ENCODE data around the gene ELK3. TPM values are rescaled to one million over a fixed set of nuclear protein-coding genes. Genes with fewer than 3 reads are reported as not detected.

Gene ELK3
- total and polyA plus RNA-seq, 4 donors = 13.6 to 73.8 (median 36.0) TPM

GRCh38 chr12:96201272-96202227, 7.4 kb downstream of the ELK3 start:
- ATAC-seq (ENCODE audit: low FRiP score) = no peak
- 95 to 98% methylated on average over 6 of the region's 6 CpGs for WGBS, 2 donors
- no peaks in the 10 kb centered on the region for H3K9me3 ChIP-seq (ENCODE audit: control insufficient read depth, low read length)
- H3K4me1 ChIP-seq (ENCODE audit: control insufficient read depth in 1 of 2, insufficient read depth in 2 of 2, low read length in 2 of 2) = peaks cover 0 to 4% of the 10 kb centered on the region in 2 donors
- H3K4me3 ChIP-seq (ENCODE audit: low read length in 2 of 2) = no peak overlapping the region
- H3K27ac ChIP-seq (ENCODE audit: low read depth in 1 of 2, low read length in 2 of 2) = no peak overlapping the region
- H3K36me3 ChIP-seq (ENCODE audit: control insufficient read depth in 1 of 2, insufficient read depth in 2 of 2, low read length in 1 of 2) = no peaks in the 10 kb centered on the region
- H3K27me3 ChIP-seq (ENCODE audit: control insufficient read depth in 1 of 2, insufficient read depth in 2 of 2, low read length in 1 of 2) = no peaks in the 10 kb centered on the region
- DNase-seq = no peak
- intact Hi-C loops (cut with DNase I) = no loop called here

GRCh38 chr12:96204381-96204780, 10.2 kb downstream of the ELK3 start:
- H3K36me3 ChIP-seq (ENCODE audit: control insufficient read depth in 1 of 2, insufficient read depth in 2 of 2, low read length in 1 of 2) = no peaks in the 10 kb centered on the region
- H3K4me3 ChIP-seq (ENCODE audit: low read length in 2 of 2) = no peak overlapping the region
- ATAC-seq (ENCODE audit: low FRiP score) (no peak), DNase-seq (no peak)
- no peak overlapping the region for H3K27ac ChIP-seq (ENCODE audit: low read depth in 1 of 2, low read length in 2 of 2)
- no peaks in the 10 kb centered on the region for H3K9me3 ChIP-seq (ENCODE audit: control insufficient read depth, low read length)
- peaks cover 0 to under 1% of the 10 kb centered on the region in 2 donors for H3K4me1 ChIP-seq (ENCODE audit: control insufficient read depth in 1 of 2, insufficient read depth in 2 of 2, low read length in 2 of 2)
- intact Hi-C loops (cut with DNase I) = no loop called here
- 87 to 88% methylated on average over 5 of the region's 5 CpGs for WGBS, 2 donors
- no peaks in the 10 kb centered on the region for H3K27me3 ChIP-seq (ENCODE audit: control insufficient read depth in 1 of 2, insufficient read depth in 2 of 2, low read length in 1 of 2)

- Histone ChIP-seq H3K4me1 (ENCODE audit: control insufficient read depth in 1 of 2, insufficient read depth in 2 of 2, low read length in 2 of 2) (no peaks in the 10 kb centered on the region), H3K4me3 (ENCODE audit: low read length in 2 of 2) (no peak overlapping the region), H3K27ac (ENCODE audit: low read depth in 1 of 2, low read length in 2 of 2) (no peak overlapping the region), H3K9me3 (ENCODE audit: control insufficient read depth, low read length) (no peaks in the 10 kb centered on the region), H3K36me3 (ENCODE audit: control insufficient read depth in 1 of 2, insufficient read depth in 2 of 2, low read length in 1 of 2) (no peaks in the 10 kb centered on the region), H3K27me3 (ENCODE audit: control insufficient read depth in 1 of 2, insufficient read depth in 2 of 2, low read length in 1 of 2) (no peaks in the 10 kb centered on the region)
- DNase-seq (no peak), ATAC-seq (ENCODE audit: low FRiP score) (no peak)
- intact Hi-C loops (cut with DNase I) = loop anchor here in 1 of 2 donors (5.0 kb wide), 1 partner anchor 196 kb away; the partner anchor contains the start of gene CDK17
- WGBS, 2 donors = 75 to 85% methylated on average over 3 of the region's 3 CpGs
These were observed 11.7 kb downstream of the ELK3 start for GRCh38 chr12:96205908-96206307.

DNA sequence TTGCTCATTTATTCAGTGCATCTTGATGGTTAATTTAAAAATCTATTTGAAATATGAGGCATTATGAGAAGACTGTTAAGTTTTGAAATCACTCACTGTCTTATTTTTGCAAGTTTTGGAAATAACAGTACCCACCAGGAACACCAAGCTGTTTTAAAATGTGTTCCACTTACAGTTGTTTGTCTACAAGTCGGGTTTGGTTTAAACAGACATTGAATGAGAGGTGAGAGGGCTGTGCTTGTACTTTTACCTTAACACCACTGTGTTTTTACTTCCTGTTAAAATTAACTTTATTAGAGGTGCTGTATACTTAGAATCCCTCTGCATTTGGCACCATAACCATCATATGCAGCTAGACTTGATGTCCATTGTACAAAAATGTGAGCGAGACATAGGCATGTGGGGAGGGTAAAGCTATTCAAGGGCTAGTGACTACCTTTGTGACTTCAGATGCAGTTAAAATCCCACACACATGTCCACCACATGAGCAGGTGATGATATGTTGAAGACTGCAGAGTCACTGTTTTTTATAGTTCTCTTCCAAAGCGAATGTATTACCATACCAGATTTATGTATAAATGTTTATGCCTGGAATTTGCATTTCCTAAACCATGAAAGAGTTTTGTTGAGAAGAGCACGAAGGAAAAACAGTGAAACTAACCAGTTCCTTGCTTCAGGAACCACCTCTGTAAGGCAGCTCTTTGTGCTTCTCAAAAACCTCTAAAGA, 12.9 kb downstream of the ELK3 start:
- ATAC-seq (ENCODE audit: low FRiP score) = no peak
- intact Hi-C loops (cut with DNase I) = loop anchor here in 1 of 2 donors (5.0 kb wide), 1 partner anchor 195 kb away; the partner anchor contains the start of gene CDK17
- no peaks in the 10 kb centered on the region for H3K4me1 ChIP-seq (ENCODE audit: control insufficient read depth in 1 of 2, insufficient read depth in 2 of 2, low read length in 2 of 2)
- 92 to 93% methylated on average over 4 of the region's 4 CpGs for WGBS, 2 donors
- no peaks in the 10 kb centered on the region for H3K36me3 ChIP-seq (ENCODE audit: control insufficient read depth in 1 of 2, insufficient read depth in 2 of 2, low read length in 1 of 2)
- no peaks in the 10 kb centered on the region for H3K27me3 ChIP-seq (ENCODE audit: control insufficient read depth in 1 of 2, insufficient read depth in 2 of 2, low read length in 1 of 2)
- H3K27ac ChIP-seq (ENCODE audit: low read depth in 1 of 2, low read length in 2 of 2) = no peak overlapping the region
- H3K9me3 ChIP-seq (ENCODE audit: control insufficient read depth, low read length) = no peaks in the 10 kb centered on the region
- H3K4me3 ChIP-seq (ENCODE audit: low read length in 2 of 2) = no peak overlapping the region
- DNase-seq = no peak

DNA sequence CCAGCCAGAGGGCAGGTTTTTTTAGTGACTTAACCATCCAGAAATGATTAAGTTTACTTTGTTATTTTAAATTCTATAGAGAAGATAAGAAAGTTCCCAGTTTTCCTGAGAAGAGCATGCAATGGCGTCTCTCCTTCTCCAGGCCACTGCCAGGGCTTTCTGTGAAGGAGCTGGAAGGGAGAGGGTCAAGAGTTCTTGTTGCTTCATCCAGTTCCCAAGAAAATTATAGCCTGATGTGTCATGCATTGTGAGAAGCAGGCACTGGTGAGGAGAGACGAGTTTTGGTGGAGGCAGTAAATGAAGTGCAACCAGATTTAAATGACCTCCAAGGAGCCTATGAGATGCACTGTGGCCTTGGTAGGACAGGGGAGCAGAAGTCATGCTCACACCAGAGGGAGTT, 14.2 kb downstream of the ELK3 start:
- 33 to 37% methylated on average over 2 of the region's 2 CpGs for WGBS, 2 donors
- Histone ChIP-seq H3K36me3 (ENCODE audit: control insufficient read depth in 1 of 2, insufficient read depth in 2 of 2, low read length in 1 of 2) (no peaks in the 10 kb centered on the region), H3K9me3 (ENCODE audit: control insufficient read depth, low read length) (no peaks in the 10 kb centered on the region), H3K4me1 (ENCODE audit: control insufficient read depth in 1 of 2, insufficient read depth in 2 of 2, low read length in 2 of 2) (no peaks in the 10 kb centered on the region), H3K4me3 (ENCODE audit: low read length in 2 of 2) (no peak overlapping the region), H3K27ac (ENCODE audit: low read depth in 1 of 2, low read length in 2 of 2) (no peak overlapping the region), H3K27me3 (ENCODE audit: control insufficient read depth in 1 of 2, insufficient read depth in 2 of 2, low read length in 1 of 2) (no peaks in the 10 kb centered on the region)
- ATAC-seq (ENCODE audit: low FRiP score) (no peak), DNase-seq (no peak)
- intact Hi-C loops (cut with DNase I) = loop anchor here in 1 of 2 donors (5.0 kb wide), 1 partner anchor 194 kb away; the partner anchor contains the start of gene CDK17

GRCh38 chr12:96208801-96209549, 14.8 kb downstream of the ELK3 start:
- intact Hi-C loops (cut with DNase I) = loop anchor here in 1 of 2 donors (5.0 kb wide), 1 partner anchor 193 kb away; the partner anchor contains the start of gene CDK17
- no peaks in the 10 kb centered on the region for H3K27me3 ChIP-seq (ENCODE audit: control insufficient read depth in 1 of 2, insufficient read depth in 2 of 2, low read length in 1 of 2)
- ATAC-seq (ENCODE audit: low FRiP score) (no peak), DNase-seq (no peak)
- WGBS, 2 donors = 69 to 70% methylated on average over 9 to 10 of the region's 10 CpGs
- no peak overlapping the region for H3K4me3 ChIP-seq (ENCODE audit: low read length in 2 of 2)
- H3K9me3 ChIP-seq (ENCODE audit: control insufficient read depth, low read length) = no peaks in the 10 kb centered on the region
- no peaks in the 10 kb centered on the region for H3K36me3 ChIP-seq (ENCODE audit: control insufficient read depth in 1 of 2, insufficient read depth in 2 of 2, low read length in 1 of 2)
- H3K4me1 ChIP-seq (ENCODE audit: control insufficient read depth in 1 of 2, insufficient read depth in 2 of 2, low read length in 2 of 2) = no peaks in the 10 kb centered on the region
- no peak overlapping the region for H3K27ac ChIP-seq (ENCODE audit: low read depth in 1 of 2, low read length in 2 of 2)

DNA sequence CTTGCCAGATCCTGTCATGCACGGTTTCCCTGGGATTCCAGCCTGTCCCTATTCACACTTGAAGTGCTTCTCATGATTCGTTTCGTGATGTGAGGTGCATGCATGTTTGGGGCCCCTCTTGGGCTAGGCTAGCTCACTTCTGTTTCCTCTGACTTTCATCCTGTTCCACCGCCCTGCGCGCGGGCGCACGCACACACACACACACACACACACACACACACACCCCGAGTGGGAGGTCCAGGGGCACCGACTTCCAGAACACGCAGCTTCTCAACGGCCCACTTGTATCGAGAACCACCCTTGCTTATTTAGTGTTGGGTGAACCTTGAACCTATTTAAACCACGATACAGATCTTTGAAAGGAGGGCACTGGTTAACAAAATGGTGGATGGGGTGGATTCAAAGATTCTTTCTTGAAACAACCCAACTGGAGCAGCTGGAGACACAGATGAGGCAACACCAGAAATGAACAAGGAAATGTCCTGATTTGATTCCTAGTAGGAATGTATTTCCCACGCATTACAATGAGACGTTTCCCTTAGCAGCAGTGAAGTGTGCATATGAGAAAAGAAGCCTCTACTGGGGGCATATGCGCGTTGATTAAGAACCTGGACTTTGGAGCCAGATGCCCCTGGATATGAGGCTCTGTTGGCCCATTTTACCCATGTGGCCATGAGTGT, 16.3 kb downstream of the ELK3 start:
- no peaks in the 10 kb centered on the region for H3K27me3 ChIP-seq (ENCODE audit: control insufficient read depth in 1 of 2, insufficient read depth in 2 of 2, low read length in 1 of 2)
- WGBS, 2 donors = 82 to 87% methylated on average over 19 of the region's 19 CpGs
- H3K4me3 ChIP-seq (ENCODE audit: low read length in 2 of 2) = no peak overlapping the region
- DNase-seq = no peak
- intact Hi-C loops (cut with DNase I) = loop anchor here (5.0 to 10.0 kb wide), 2 partner anchors 304 to 307 kb away; no protein-coding TSS in a partner anchor
- no peak for ATAC-seq (ENCODE audit: low FRiP score)
- no peaks in the 10 kb centered on the region for H3K36me3 ChIP-seq (ENCODE audit: control insufficient read depth in 1 of 2, insufficient read depth in 2 of 2, low read length in 1 of 2)
- no peaks in the 10 kb centered on the region for H3K9me3 ChIP-seq (ENCODE audit: control insufficient read depth, low read length)
- no peaks in the 10 kb centered on the region for H3K4me1 ChIP-seq (ENCODE audit: control insufficient read depth in 1 of 2, insufficient read depth in 2 of 2, low read length in 2 of 2)
- H3K27ac ChIP-seq (ENCODE audit: low read depth in 1 of 2, low read length in 2 of 2) = no peak overlapping the region

- no peaks in the 10 kb centered on the region for H3K27me3 ChIP-seq (ENCODE audit: control insufficient read depth in 1 of 2, insufficient read depth in 2 of 2, low read length in 1 of 2)
- DNase-seq (no peak), ATAC-seq (ENCODE audit: low FRiP score) (no peak)
- WGBS, 2 donors = 57 to 60% methylated on average over 3 of the region's 3 CpGs
- no peaks in the 10 kb centered on the region for H3K36me3 ChIP-seq (ENCODE audit: control insufficient read depth in 1 of 2, insufficient read depth in 2 of 2, low read length in 1 of 2)
- no peak overlapping the region for H3K4me3 ChIP-seq (ENCODE audit: low read length in 2 of 2)
- H3K27ac ChIP-seq (ENCODE audit: low read depth in 1 of 2, low read length in 2 of 2) = no peak overlapping the region
- no peaks in the 10 kb centered on the region for H3K4me1 ChIP-seq (ENCODE audit: control insufficient read depth in 1 of 2, insufficient read depth in 2 of 2, low read length in 2 of 2)
- no peaks in the 10 kb centered on the region for H3K9me3 ChIP-seq (ENCODE audit: control insufficient read depth, low read length)
- intact Hi-C loops (cut with DNase I) = loop anchor here (5.0 to 10.0 kb wide), 2 partner anchors 303 to 305 kb away; no protein-coding TSS in a partner anchor
These were observed 17.8 kb downstream of the ELK3 start for GRCh38 chr12:96211988-96212387.
